LoVo (cell line): ENCODE data around the gene CCDC88C.
A peak's percentile ranks its signal among the peaks of the same experiment; 100 is the strongest.
"Not testable (repeated sequence)": the region's sequence is repeated elsewhere in the genome, so short reads cannot be mapped to it uniquely, and the experiment has no call there.

Experiments used
- DNase-seq: peaks from one replicate; pipeline ENCODE4 v3.0.0-alpha.2; 2016; ENCODE audit warnings: low spot score

CCDC88C gene, protein sequence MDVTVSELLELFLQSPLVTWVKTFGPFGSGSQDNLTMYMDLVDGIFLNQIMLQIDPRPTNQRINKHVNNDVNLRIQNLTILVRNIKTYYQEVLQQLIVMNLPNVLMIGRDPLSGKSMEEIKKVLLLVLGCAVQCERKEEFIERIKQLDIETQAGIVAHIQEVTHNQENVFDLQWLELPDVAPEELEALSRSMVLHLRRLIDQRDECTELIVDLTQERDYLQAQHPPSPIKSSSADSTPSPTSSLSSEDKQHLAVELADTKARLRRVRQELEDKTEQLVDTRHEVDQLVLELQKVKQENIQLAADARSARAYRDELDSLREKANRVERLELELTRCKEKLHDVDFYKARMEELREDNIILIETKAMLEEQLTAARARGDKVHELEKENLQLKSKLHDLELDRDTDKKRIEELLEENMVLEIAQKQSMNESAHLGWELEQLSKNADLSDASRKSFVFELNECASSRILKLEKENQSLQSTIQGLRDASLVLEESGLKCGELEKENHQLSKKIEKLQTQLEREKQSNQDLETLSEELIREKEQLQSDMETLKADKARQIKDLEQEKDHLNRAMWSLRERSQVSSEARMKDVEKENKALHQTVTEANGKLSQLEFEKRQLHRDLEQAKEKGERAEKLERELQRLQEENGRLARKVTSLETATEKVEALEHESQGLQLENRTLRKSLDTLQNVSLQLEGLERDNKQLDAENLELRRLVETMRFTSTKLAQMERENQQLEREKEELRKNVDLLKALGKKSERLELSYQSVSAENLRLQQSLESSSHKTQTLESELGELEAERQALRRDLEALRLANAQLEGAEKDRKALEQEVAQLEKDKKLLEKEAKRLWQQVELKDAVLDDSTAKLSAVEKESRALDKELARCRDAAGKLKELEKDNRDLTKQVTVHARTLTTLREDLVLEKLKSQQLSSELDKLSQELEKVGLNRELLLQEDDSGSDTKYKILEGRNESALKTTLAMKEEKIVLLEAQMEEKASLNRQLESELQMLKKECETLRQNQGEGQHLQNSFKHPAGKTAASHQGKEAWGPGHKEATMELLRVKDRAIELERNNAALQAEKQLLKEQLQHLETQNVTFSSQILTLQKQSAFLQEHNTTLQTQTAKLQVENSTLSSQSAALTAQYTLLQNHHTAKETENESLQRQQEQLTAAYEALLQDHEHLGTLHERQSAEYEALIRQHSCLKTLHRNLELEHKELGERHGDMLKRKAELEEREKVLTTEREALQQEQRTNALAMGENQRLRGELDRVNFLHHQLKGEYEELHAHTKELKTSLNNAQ (N-terminal part only)

DNA sequence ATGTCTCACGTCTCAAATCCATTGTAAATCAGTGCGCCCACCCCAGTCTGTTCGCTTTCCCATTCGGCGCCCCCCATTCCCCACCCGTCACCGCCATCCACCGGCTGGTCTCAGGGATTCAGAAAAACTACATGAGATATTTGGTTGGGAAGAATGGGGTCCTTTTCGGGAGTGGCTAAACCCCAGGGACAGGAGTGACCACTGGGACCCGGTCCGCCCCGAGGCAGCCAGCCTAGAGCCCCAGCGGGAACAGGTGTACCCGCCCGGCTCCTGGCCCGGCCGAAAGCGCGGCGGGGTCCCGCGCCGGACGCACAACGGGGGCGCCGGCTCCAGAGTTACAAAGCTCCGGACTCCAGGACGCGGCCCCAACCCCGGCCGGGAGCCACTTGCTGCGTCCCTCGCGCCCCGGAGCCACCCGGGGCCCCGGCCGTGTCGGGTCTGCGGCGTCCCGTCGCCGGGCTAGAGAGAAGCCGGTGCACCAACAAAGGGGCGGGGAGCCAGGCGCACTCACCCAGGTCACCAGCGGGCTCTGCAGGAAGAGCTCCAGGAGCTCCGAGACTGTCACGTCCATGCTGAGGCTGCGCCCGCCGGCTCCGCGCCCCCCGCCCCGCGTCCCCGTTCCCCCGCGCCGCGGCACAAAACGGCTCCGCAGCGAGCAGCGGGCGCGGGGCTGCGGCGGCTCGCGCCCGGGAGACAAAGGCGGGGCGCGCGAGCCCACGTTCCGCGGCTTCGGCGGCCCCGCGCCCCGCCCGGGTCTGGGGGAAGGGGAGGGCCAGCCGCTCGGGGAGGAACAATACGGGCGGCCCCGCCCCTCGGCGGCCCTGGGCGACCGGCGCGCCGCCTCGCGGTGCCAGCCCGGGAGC is at the start of gene CCDC88C:
CCDC88C (minus strand) TSS at position 701 of the 863 bp plus-strand sequence; CDS start at position 571, 130 bp downstream.
- DNase-seq: peak; percentile 79

DNA sequence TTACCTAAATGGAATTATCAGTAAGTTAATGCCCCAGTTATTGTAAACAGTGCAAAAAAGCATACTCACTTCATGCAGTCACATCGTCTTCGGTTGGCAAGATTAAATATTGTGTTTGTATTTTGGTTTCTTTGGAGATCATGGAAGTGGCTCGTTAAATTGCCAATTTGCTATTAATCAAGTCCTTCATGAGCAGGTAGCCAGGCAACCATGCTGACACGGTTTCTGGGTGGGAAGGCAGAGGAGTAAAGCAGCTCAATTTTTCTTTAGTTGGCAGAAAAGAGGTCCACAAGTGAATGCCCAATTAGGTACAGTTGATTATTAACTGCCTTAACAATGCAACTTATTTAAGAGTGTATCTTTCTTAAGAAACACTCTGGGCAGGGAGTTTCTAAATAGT is 48.6 kb upstream of the CCDC88C start:
- DNase-seq: no peak

DNA sequence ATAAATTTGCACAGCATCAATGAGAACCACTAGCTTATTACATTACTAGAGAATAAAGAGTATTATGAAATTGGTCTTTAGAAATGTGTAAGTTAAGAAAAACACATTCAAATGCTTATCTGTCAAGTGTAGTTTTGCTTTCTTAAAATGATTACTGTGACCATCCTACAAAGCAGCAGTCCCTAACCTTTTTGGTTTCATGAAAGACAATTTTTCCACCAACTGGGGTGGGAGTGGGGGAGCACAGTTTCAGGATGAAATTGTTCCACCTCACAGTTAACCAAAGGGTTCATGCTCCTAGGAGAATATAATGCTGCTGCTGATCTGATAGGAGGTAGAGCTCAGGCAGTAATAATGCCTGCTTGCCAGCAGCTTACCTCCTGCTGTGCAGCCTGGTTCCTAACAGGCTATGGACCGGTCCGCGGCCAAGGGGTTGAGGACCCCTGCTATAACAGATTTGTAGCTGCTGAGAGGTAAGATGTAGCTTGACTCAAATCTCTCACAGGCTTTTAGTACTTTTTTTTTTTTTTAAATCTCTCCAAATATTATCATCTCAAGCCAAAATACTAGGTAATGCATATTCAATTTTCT is 47.1 kb upstream of the CCDC88C start:
- no peak for DNase-seq

DNA sequence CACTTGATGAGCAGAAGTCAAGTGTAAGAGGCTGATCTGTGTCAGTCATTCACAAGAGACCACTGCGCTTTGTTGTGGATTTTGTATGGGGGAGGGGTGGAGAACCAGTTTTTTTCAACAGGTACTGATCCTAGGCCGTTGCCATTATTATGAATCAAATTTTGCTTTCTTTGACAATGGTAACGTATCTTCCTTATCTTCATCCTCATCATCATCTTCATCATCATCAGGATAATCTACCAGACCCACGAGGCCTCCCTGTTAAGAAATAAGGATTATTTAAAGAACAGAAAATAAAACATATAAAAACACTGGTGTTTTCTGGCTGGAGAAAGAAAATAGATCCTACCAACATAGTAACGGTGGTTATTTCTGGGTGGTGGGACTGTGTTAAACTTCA is 41.0 kb upstream of the CCDC88C start:
- DNase-seq: no peak

DNA sequence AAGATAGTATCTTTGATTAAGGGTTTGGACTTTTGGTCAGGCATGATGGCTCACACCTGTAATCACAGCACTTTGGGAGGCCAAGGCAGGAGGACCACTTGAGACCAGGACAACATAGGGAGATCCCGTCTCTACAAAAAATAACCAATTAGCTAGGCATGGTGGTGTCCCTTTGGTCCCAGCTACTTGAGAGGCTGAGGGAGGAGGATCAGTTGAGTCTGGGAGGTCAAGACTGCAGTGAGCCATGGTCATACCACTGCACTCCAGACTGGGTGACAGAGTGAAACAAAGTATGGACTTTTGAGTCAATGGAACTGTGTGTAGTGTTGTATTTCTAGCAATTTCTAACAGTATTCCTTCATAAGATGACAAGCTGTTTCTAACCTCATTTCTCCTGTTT is 38.7 kb upstream of the CCDC88C start:
- DNase-seq: no peak

DNA sequence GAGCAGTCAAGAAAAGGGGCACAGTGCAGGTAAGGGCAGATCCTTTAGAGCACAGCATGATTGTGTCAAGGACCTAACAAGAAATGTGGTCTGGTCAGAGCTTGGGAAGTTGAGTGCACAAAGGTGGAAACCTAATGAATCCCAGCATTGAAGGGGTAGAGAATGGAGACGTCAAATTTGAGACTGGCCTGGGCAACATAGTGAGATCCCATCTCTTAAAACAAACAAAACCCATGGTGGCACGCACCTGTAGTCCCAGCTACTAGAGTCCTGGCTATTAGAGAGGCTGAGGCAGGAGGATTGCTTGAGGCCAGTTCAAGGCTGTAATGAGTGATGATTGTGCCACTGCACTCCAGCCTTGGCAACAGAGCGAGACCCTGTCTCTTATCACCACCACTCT is 37.0 kb upstream of the CCDC88C start:
- DNase-seq: no peak

DNA sequence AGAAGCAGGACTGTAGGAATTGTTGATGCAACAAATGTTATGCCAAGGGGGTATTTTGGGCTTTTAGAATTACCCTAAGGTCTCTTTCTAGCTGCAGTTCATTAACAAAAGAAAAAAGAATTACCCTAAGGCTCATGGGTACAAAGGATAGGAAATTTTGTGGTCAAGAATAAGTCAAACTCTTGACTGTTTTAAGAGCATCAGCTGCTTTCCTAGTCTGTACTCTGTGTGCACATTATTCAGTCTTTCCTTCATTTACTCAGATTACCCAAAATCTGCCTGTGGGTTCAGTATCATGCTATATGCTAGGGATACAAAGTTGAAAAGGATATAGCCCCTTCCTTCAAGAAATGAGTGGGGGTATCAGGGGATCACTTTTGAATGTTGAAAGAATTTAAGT is 36.5 kb upstream of the CCDC88C start:
- no peak for DNase-seq

DNA sequence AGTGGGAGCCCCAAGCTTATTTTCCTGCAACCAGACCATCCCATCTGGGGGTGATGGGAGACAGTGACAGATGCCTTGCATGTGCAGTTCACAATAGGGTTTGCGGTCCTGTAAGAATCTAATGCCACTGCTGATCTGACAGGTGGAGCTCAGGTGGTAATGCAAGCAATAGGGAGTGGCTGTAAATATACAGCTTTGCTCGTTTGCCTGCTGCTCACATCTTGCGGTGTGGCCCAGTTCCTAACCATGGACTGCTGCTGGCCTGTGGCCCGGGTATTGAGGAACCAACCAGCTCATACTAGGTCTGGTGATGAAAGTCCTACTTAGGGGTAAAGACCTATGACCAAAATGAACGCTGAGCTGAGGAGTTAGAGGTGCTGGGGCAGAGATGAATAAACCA is 36.1 kb upstream of the CCDC88C start:
- no peak for DNase-seq

DNA sequence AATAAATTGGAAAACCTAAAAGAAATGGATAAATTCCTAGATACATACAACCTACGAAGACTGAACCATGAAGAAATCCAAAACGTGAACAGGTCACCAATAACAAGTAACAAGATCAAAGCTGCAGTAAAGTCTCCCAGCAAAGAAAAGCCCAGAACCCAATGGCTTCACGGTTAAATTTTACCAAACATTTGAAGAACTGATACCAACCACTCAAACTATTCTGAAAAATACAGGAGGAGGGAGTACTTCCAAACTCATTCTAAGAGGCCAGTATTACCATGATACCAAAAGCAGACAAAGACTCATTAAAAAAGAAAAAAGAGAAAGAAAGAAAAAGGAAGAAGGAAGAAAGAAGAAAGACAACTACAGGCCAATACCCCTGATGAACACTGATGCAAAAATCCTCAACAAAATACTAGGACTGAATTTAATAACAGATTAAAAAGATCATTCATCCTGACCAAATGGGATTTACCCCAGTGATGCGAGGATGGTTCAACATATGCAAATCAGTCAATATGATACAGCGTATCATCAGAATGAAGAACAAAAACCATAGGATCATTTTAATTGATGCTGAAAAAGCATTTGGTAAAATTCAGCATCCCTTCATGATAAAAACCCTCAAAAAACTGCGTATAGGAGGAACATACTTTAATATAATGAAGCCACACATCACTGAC is 26.9 kb upstream of the CCDC88C start:
- no peak for DNase-seq

DNA sequence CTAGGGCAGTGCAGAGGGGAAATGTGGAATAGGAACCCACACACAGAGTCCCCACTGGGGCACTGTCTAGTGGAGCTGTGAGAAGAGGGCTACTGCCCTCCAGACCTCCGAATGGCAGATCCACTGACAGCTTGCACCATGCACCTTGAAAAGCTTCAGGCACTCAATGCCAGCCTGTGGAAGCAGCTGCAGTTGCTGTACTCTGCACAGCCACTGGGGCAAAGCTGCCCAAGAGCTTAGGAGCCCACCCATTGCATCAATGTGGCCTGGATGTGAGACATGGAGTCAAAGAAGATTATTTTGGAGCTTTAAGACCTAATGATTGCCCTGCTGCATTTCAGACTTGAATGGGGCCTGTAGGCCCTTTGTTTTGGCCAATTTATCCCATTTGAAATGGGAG is 21.7 kb upstream of the CCDC88C start:
- no peak for DNase-seq

DNA sequence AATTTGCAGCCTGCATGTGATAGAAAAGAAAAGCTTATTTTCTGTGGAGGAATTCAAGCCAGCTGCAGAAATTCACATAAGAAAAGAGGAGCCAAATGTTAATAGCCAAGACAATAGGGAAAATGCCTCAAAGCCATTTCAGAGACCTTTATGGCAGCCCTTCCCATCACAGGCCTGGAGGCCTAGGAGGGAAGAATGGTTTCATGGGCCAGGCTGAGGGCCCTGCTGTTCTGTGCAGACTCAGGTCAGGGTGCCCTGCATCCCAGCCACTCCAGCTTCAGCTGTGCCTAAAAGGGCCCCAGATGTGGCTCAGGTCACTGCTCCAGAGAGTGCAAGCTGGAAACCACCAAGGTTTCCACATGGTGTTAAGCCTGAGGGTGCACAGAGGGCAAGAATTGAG is 21.2 kb upstream of the CCDC88C start:
- DNase-seq: no peak

DNA sequence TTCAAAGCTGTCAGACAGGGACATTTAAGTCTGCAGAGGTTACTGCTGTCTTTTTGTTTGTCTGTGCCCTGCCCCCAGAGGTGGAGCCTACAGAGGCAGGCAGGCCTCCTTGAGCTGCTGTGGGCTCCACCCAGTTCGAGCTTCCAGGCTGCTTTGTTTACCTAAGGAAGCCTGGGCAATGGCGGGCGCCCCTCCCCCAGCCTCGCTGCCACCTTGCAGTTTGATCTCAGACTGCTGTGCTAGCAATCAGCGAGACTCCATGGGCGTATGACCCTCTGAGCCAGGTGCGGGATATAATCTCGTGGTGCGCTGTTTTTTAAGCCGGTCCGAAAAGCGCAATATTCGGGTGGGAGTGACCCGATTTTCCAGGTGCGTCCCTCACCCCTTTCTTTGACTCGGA is 18.6 kb upstream of the CCDC88C start:
- not testable (repeated sequence) for DNase-seq

DNA sequence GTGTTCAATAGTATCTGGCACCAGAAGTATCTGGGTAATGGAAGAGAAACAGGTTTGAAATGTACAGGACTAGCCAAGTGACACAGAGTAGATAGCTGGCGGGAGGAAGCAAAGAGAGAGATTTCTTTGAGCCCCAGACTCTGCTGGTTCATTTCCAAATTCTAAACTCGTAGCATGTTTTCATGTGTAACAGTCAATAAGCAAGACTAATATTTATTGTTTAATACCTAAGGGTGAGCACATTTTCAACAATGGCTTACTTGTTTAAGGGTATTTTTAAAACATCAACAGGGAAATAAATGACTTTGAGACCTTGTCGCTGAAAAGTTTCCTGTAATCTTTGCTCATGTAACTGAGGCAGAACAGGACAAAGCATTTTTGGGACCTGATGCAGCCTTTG is 11.8 kb upstream of the CCDC88C start:
- DNase-seq: no peak

DNA sequence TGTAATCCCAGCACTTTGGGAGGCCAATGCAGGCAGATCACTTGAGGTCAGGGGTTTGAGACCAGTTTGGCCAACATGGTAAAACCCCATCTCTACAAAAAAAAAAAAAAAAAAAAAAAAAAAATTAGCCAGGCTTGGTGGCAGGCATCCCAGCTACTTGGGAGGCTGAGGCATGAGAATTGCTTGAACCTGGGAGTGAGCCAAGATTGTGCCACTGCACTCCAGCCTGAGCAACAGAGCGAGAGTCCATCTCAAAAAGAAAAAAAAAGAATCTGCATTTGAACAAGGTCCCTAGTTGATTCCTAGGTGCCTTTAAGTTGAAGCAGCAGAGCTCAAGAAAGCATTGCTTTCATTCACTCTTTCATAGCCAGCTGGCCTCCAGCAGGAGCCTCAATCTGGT is 11.3 kb upstream of the CCDC88C start:
- DNase-seq: not testable (repeated sequence)

DNA sequence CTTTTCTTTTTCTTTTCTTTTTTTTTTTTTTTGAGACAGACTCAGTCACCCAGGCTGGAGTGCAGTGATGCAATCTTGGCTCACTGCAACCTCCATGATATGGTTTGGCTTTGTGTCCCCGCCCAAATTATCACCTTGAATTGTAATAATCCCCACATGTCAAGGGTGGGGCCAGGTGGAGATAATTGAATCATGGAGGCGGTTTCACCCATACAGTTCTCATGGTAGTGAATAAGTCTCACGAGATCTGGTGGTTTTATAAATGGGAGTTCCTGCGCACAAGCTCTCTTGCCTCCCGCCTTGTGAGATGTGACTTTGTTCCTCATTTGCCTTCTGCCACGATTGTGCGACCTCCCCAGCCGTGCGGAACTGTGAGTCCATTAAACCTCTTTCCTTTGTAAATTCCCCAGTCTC is 7.9 kb upstream of the CCDC88C start:
- DNase-seq: not testable (repeated sequence)

DNA sequence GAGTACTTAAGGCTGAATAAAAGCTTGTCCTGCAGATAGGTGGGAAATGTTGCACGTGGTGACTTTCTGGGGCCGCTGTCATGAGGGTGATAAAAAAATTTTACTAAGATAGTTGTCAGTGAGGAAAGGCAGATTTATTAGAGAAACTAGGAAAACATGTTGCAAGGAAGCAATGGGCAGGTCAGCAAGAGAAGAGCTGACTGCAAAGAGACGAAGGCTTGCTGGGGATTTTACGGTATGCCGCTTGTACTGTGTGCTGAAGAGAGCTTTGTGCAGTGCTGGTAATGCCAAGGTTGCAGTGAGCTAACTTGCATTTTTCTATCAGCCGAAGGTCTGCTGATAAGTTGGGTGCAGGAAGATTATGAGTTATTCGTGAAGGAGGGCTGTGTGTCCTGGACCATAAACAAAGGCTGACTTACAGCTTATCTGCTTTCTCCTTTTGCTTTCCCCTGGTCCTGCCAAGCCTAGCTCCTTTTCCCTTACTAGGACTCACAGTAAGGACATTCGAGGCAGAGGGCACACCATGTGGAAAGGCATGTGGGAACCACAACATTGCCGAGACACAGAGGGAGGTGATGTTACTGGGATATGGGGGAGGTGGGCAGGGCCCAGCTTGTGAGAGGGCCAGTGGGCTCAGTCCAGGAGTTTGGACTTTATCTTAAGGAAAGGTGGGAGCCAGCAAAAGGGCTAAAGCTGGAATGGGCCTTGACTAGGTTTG is 7.4 kb upstream of the CCDC88C start:
- DNase-seq: no peak

DNA sequence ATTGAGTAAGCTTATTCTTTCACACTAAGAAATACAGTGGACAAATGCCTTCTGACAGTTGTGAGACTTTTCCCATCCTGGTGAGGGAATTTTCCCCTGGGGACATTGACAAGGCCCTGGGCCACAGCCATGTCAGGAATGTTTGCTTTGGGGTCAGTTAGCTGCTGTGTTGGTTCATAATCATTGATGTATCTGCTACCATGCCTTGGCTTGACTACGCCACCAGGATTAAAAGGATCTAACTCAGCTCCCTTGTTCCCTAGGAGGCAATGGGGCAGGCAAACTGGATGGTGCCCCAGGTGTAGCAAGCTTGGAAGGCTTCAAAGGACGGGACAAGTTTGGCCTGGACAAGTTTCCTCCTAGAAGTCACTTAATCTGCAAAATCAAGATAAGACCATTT is 3.1 kb upstream of the CCDC88C start:
- DNase-seq: no peak

DNA sequence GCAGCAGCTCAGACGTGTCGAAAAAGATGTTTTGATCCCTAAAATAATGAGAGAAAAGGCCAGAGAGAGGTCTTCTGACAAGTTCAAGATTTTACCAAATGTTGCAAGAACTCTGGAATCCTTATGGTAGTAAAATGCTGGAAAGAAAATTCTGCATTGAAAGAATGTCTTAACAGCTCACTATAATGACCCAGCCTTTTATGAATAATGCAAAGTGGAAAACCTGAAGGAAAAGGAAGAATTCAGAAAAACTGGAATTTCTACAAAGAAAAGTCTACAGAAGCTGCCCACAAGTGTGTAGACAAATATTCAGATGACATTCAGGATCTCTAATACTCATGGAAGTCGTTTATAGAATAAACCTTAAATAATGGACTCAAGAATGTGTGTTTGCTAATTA is 1.8 kb upstream of the CCDC88C start:
- no peak for DNase-seq

DNA sequence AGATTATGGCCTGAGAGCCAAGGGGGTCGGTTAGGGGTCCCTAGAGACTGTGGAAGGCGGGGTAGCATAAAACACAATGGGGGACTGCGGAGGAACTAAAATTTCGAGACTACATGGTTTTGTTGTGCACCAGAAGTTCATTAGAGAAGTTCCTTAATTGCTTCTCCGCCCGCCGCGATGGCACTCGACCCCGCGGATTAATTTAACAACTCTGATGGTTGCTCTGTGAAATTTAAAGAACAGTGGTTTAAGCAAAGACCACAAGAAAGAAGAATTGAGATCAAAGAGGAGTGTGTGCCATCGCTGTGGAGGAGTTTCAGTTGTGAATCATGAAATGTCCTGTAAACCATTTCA is 1.4 kb upstream of the CCDC88C start:
- DNase-seq: no peak
